HepG2 (cell line): Measurements from ENCODE around the gene TRNT1. TPM values are rescaled to one million over a fixed set of nuclear protein-coding genes. Genes with fewer than 3 reads are reported as not detected.

Experiments
- AKAP8 ChIP-seq: sonication (generic); formaldehyde crosslinking; IDR thresholded peaks from 2 replicates; pipeline ENCODE4 v1.5.1; 2020; ENCODE audit warnings: mild to moderate bottlenecking, missing genetic modification reagents
- GABPB1 ChIP-seq: IDR thresholded peaks from 2 replicates; pipeline ENCODE4 v1.6.1; 2016; ENCODE audit warnings: mild to moderate bottlenecking, missing genetic modification reagents, moderate library complexity, missing compliant biosample characterization
- JDP2 ChIP-seq: sonication (generic); formaldehyde crosslinking; IDR thresholded peaks from 2 replicates; pipeline ENCODE4 v1.8.1; 2022; ENCODE audit warnings: missing genetic modification reagents, borderline replicate concordance
- MAX ChIP-seq: IDR thresholded peaks from 2 replicates; pipeline ENCODE4 v1.6.1; 2012; ENCODE audit warnings: inconsistent platforms
- RELA ChIP-seq: sonication (generic); formaldehyde crosslinking; IDR thresholded peaks from 2 replicates; pipeline ENCODE4 v1.4.0; 2020; ENCODE audit warnings: missing genetic modification reagents
- SRSF9 ChIP-seq: fragments of 200-400 bp; formaldehyde crosslinking; IDR thresholded peaks from 2 replicates; pipeline ENCODE4 v1.6.1; 2018; ENCODE audit warnings: borderline replicate concordance, mild to moderate bottlenecking, low read depth, low read length; ENCODE audit not compliant: insufficient read depth, poor library complexity, severe bottlenecking
- STAT5B ChIP-seq: sonication (generic); formaldehyde crosslinking; IDR thresholded peaks from 2 replicates; pipeline ENCODE4 v1.4.0; 2020; ENCODE audit warnings: missing genetic modification reagents
- TBX2 ChIP-seq: sonication (generic); formaldehyde crosslinking; IDR thresholded peaks from 2 replicates; pipeline ENCODE4 v1.5.0; 2020; ENCODE audit warnings: missing genetic modification reagents, mild to moderate bottlenecking, borderline replicate concordance
- TEAD2 ChIP-seq: sonication (generic); formaldehyde crosslinking; IDR thresholded peaks from 2 replicates; pipeline ENCODE4 v1.9.0; 2021; ENCODE audit warnings: missing genetic modification reagents
- TERF1 ChIP-seq: sonication (generic); formaldehyde crosslinking; IDR thresholded peaks from 2 replicates; pipeline ENCODE4 v1.8.0; 2022; ENCODE audit warnings: mild to moderate bottlenecking, missing genetic modification reagents, moderate library complexity
- TRAFD1 ChIP-seq: sonication (generic); formaldehyde crosslinking; IDR thresholded peaks from 2 replicates; pipeline ENCODE4 v1.5.1; 2020; ENCODE audit warnings: missing genetic modification reagents, mild to moderate bottlenecking, borderline replicate concordance
- ZNF232 ChIP-seq: sonication (generic); formaldehyde crosslinking; IDR thresholded peaks from 2 replicates; pipeline ENCODE4 v1.4.0; 2020; ENCODE audit warnings: missing genetic modification reagents, borderline replicate concordance
- ZNF614 ChIP-seq: IDR thresholded peaks from 2 replicates; pipeline ENCODE4 v1.6.1; 2018; ENCODE audit warnings: missing biosample characterization, missing genetic modification reagents, inconsistent platforms, borderline replicate concordance
- ZNF775 ChIP-seq: sonication (generic); formaldehyde crosslinking; IDR thresholded peaks from 2 replicates; pipeline ENCODE4 v1.4.0; 2020; ENCODE audit warnings: missing genetic modification reagents, mild to moderate bottlenecking, moderate library complexity, borderline replicate concordance
- ZNF800 ChIP-seq: sonication (generic); formaldehyde crosslinking; IDR thresholded peaks from 2 replicates; pipeline ENCODE4 v1.4.0; 2020; ENCODE audit warnings: missing genetic modification reagents
- polyA plus RNA-seq, 8 experiments: library from polyadenylated mRNA; depleted of rRNA in 3 of 8; stranded (reverse) in 7 of 8; unstranded in 1 of 8; fragments of >200 nt; fragmentation: Illumina TruSeq in 4 of 8; extraction: Trizol in 4 of 8; gene quantifications; 2 replicates each; pipeline versions ENCODE4 v1.2.1 to v1.2.3, GENCODE V29; 2011 to 2016; ENCODE audit warnings: low read depth in 4 of 8, missing spikeins in 1 of 8, mixed read lengths in 1 of 8; ENCODE audit not compliant: insufficient read depth in 1 of 8
- total RNA-seq, 5 experiments: library from RNA; depleted of rRNA; stranded (reverse); fragments of >200 nt; fragmentation: Illumina TruSeq; extraction: Trizol; gene quantifications; 2 replicates each; pipeline ENCODE4 v1.2.3, GENCODE V29; 2016; ENCODE audit warnings: low read depth in 1 of 5
- TF ChIP-seq, protein P1 (sequence below): sonication (generic); formaldehyde crosslinking; IDR thresholded peaks from 2 replicates; pipeline ENCODE4 v1.9.0; 2021; ENCODE audit warnings: missing genetic modification reagents, borderline replicate concordance
- TF ChIP-seq, protein P2 (sequence below): sonication (generic); formaldehyde crosslinking; IDR thresholded peaks from 2 replicates; pipeline ENCODE4 v1.9.0; 2022; ENCODE audit warnings: missing genetic modification reagents, mild to moderate bottlenecking, borderline replicate concordance

Gene TRNT1
- total and polyA plus RNA-seq, 2 of the 13 experiments (the other 11 are each of a cell fraction or from before 2014, with no cell fraction given), result 9.4 to 27.7 TPM

DNA sequence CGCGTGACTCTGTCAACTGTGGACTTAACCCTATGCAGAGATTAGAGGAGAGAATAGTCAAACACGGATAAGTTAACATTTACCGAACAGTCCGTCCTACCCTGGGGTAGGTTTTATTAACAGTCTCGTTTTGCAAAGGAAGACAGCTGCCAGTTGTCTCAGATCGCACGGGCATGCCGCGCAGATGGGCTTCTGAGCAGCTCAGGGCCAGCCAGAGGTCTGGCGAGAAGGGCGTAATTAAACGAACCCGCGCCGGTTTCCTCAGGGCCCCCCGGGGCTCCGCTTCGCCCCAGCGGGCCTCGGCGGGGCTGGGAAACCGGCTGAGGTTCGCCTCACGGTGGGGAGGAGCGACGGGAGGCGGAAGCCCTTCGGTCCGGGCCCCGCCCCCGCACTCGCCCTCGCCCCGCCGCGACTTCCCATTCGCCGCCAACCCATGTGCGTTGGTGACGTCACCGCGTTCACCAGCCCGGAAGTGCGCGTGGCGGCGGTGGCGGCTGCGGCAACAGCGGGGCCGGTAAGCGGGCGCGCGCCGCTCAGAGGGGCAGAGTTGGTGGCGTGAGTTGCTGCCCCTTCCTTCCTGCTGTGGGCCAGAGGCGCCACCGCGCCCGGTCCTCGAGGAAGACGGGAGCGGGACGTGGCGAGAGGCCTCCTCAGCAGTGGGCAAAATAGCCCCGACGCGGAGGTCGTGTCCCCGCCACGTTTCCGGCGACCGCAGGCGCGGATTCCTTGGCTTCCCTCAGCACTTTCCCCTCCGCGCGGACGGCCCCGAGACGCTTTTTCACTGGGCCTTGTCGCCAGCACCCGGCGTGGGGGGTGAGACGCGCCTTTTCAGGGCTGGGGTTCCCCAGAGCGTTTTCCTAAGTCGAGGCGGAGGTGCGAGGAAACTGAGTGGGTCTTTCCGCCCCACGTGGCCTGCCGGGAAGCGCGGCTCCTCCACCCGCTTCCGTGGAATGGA lies at the start of gene TRNT1 (continued):
- TF ChIP-seq, protein P1, sequence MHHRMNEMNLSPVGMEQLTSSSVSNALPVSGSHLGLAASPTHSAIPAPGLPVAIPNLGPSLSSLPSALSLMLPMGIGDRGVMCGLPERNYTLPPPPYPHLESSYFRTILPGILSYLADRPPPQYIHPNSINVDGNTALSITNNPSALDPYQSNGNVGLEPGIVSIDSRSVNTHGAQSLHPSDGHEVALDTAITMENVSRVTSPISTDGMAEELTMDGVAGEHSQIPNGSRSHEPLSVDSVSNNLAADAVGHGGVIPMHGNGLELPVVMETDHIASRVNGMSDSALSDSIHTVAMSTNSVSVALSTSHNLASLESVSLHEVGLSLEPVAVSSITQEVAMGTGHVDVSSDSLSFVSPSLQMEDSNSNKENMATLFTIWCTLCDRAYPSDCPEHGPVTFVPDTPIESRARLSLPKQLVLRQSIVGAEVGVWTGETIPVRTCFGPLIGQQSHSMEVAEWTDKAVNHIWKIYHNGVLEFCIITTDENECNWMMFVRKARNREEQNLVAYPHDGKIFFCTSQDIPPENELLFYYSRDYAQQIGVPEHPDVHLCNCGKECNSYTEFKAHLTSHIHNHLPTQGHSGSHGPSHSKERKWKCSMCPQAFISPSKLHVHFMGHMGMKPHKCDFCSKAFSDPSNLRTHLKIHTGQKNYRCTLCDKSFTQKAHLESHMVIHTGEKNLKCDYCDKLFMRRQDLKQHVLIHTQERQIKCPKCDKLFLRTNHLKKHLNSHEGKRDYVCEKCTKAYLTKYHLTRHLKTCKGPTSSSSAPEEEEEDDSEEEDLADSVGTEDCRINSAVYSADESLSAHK (CRISPR knock-in tag), result no peak
- TF ChIP-seq MAX (peak; percentile 90), ZNF800 (peak; percentile 55; the same call in 1 of the 2 replicates), TERF1 (CRISPR knock-in tag) (0 out of 2 replicates have a peak, but pooled peaks have one; percentile 36), AKAP8 (no peak), TEAD2 (CRISPR knock-in tag) (no peak), GABPB1 (CRISPR knock-in tag) (peak; percentile 97), SRSF9 (no peak), RELA (no peak), TBX2 (CRISPR knock-in tag) (peak; percentile 44; the same call in 1 of the 2 replicates), TRAFD1 (CRISPR knock-in tag) (no peak), JDP2 (no peak), ZNF614 (CRISPR knock-in tag) (0 out of 2 replicates have a peak, but pooled peaks have one; percentile 26), ZNF232 (CRISPR knock-in tag) (no peak), STAT5B (CRISPR knock-in tag) (no peak), ZNF775 (CRISPR knock-in tag) (no peak)
- TF ChIP-seq, protein P2, sequence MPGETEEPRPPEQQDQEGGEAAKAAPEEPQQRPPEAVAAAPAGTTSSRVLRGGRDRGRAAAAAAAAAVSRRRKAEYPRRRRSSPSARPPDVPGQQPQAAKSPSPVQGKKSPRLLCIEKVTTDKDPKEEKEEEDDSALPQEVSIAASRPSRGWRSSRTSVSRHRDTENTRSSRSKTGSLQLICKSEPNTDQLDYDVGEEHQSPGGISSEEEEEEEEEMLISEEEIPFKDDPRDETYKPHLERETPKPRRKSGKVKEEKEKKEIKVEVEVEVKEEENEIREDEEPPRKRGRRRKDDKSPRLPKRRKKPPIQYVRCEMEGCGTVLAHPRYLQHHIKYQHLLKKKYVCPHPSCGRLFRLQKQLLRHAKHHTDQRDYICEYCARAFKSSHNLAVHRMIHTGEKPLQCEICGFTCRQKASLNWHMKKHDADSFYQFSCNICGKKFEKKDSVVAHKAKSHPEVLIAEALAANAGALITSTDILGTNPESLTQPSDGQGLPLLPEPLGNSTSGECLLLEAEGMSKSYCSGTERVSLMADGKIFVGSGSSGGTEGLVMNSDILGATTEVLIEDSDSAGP (CRISPR knock-in tag), result peak; percentile 81
